ENCODE measurements around the gene USP13. TPM values are rescaled to one million over a fixed set of nuclear protein-coding genes. Genes with fewer than 3 reads are reported as not detected.
A peak's percentile ranks its signal among the peaks of the same experiment; 100 is the strongest.

USP13 gene
- total and polyA plus RNA-seq, 12 donors = 13.7 to 181 (median 142) TPM

DNA sequence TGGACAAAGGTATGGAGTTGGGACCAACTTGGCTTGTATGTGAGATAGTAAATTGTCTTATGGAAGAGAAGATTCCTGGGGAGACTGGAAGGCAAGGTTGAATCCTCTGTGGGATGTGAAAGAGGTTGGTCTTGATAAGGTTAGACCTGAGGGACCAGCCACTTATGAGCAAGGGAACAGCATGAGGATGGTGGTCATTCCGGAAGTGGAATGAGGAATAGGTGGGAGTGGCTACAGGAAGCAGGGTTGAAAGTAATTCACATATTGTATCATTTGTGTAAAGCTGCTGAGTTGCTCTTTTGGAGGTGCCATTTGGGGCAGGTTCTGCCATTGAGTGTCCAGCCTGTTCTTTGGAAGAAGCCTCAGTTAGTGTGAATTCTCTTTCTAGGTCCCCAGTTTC is 13.2 kb downstream of the USP13 start:
- TF ChIP-seq, protein P1, sequence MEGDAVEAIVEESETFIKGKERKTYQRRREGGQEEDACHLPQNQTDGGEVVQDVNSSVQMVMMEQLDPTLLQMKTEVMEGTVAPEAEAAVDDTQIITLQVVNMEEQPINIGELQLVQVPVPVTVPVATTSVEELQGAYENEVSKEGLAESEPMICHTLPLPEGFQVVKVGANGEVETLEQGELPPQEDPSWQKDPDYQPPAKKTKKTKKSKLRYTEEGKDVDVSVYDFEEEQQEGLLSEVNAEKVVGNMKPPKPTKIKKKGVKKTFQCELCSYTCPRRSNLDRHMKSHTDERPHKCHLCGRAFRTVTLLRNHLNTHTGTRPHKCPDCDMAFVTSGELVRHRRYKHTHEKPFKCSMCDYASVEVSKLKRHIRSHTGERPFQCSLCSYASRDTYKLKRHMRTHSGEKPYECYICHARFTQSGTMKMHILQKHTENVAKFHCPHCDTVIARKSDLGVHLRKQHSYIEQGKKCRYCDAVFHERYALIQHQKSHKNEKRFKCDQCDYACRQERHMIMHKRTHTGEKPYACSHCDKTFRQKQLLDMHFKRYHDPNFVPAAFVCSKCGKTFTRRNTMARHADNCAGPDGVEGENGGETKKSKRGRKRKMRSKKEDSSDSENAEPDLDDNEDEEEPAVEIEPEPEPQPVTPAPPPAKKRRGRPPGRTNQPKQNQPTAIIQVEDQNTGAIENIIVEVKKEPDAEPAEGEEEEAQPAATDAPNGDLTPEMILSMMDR (IDR thresholded peaks at IDR 0.05) = no peak
- no peaks in the 10 kb centered on the region for H3K27me3 ChIP-seq
- H3K4me3 ChIP-seq = no peak overlapping the region
- peak overlapping the region; percentile 16 to 77 (median 67) for H3K27ac ChIP-seq
- H3K36me3 ChIP-seq = no peaks in the 10 kb centered on the region
- ATAC-seq = peak in 3 of 8 donors; percentile 2 to 3 (median 2)
- H3K9me3 ChIP-seq = no peaks in the 10 kb centered on the region
- intact Hi-C loops (cut with DNase I) = loop anchor here in 1 of 10 donors (5.0 kb wide), 1 partner anchor 46 kb away; no protein-coding TSS in a partner anchor
- H3K4me1 ChIP-seq = peaks cover 7 to 83% (median 53%) of the 10 kb centered on the region in 9 donors
- no peak for DNase-seq
- 16 to 21% methylated on average over 1 of the region's 1 CpG for whole genome bisulfite sequencing, 2 donors

DNA sequence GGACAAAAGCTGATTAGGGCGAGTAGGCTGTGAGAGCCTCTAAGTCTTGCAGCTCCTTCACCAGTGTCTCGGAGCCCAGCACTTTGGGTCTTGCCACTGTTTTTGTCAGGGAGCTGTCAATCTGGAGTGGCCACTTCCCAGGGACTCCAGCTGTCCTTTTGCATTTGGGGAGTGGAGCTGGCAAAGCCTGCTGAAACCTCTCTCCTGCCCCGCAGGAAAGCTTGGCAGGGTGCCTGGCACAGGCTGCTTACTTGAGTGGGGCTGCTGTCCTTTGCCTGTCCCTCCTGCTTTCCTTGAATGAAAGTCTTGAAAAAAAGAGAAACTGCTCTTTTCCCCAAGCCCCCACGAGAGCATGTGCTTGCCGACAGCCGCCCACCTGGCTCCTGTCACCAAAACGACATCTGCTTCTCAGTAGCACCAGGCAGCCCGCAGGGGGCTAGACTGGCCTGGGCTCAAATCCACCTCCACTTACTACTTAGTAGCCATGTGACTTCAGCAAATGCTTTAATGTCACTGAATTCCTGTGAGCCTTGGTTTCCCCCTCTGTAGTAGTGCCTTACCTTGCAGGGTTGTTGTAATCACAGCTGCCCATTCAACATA is 13.7 kb downstream of the USP13 start:
- Histone ChIP-seq H3K9me3 (no peaks in the 10 kb centered on the region), H3K27me3 (no peaks in the 10 kb centered on the region), H3K4me3 (no peak overlapping the region), H3K27ac (peak overlapping the region; percentile 18 to 77 (median 67)), H3K4me1 (peaks cover 7 to 83% (median 53%) of the 10 kb centered on the region in 9 donors), H3K36me3 (no peaks in the 10 kb centered on the region)
- 22 to 38% methylated on average over 8 of the region's 8 CpGs for WGBS, 2 donors
- TF ChIP-seq, protein P1 (IDR thresholded peaks at IDR 0.05) = no peak
- peak; percentile 68 to 89 (median 81) for ATAC-seq
- peak; percentile 73 to 78 for DNase-seq
- intact Hi-C loops (cut with DNase I) = loop anchor here in 1 of 10 donors (5.0 kb wide), 1 partner anchor 46 kb away; no protein-coding TSS in a partner anchor

DNA sequence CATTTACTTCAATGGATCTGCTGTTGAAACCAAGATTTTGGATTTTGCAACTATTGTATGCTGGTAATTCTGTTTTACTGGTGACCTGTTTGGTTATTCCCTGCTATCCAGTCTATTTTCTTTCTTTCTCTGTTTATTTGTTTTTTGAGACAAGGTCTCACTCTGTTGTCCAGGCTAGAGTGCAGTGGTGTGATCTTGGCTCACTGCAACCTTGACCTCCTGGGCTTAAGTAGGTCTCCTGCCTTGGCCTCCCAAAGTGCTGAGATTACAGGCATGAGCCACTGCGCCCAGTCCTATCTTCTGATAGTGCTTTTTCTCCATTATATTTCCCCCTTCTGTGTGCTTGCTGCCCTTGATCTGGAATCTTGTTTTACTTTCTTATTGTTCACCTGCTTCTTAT is 15.6 kb downstream of the USP13 start:
- H3K36me3 ChIP-seq = no peaks in the 10 kb centered on the region
- intact Hi-C loops (cut with DNase I) = loop anchor here in 1 of 10 donors (5.0 kb wide), 1 partner anchor 44 kb away; no protein-coding TSS in a partner anchor
- H3K27ac ChIP-seq = no peak overlapping the region
- H3K4me3 ChIP-seq = no peak overlapping the region
- peaks cover 5 to 83% (median 50%) of the 10 kb centered on the region in 9 donors for H3K4me1 ChIP-seq
- ATAC-seq (no peak), DNase-seq (no peak)
- TF ChIP-seq, protein P1 (IDR thresholded peaks at IDR 0.05) = no peak
- H3K27me3 ChIP-seq = no peaks in the 10 kb centered on the region
- 89 to 93% methylated on average over 1 of the region's 1 CpG for WGBS, 2 donors
- H3K9me3 ChIP-seq = no peaks in the 10 kb centered on the region

DNA sequence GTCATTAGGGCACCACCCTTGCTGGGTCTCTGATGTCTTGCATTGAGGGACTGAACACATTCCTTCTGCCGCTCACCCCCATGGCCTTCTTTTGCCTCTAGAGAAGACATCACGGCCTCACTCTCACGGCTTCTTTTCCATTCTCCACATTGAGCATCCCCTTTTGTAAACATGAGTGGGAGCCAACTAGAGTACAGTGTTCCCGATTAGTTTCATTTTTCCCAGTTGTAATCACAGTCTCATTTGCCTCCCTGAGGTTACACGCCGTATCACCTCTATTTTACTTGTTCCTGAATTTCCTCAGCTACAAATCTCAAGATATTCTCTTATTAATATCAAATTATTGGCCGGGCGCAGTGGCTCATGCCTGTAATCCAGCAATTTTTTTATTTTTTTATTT is 17.5 kb downstream of the USP13 start:
- H3K27me3 ChIP-seq = no peaks in the 10 kb centered on the region
- TF ChIP-seq, protein P1 (IDR thresholded peaks at IDR 0.05) = no peak
- H3K27ac ChIP-seq = peak overlapping the region in 3 of 10 donors; percentile 32 to 54 (median 46)
- WGBS, 2 donors = 76 to 87% methylated on average over 8 of the region's 8 CpGs
- no peak overlapping the region for H3K4me3 ChIP-seq
- H3K4me1 ChIP-seq = peaks cover 5 to 74% (median 41%) of the 10 kb centered on the region in 9 donors
- H3K36me3 ChIP-seq = no peaks in the 10 kb centered on the region
- H3K9me3 ChIP-seq = no peaks in the 10 kb centered on the region
- intact Hi-C loops (cut with DNase I) = no loop called here
- ATAC-seq = no peak
- DNase-seq = no peak
